Brain microvascular endothelial cell (primary cell): ENCODE results near the gene EYA2.

Source experiments
- DNase-seq: peaks from one replicate; pipeline ENCODE4 v3.0.0-alpha.2; 2020
- H3K27ac ChIP-seq: fragments of 250-450 bp; sonication (Bioruptor Pico); 2 replicates; pipeline ENCODE4 v1.5.1; 2020; ENCODE audit warnings: mild to moderate bottlenecking, moderate library complexity
- H3K27me3 ChIP-seq: fragments of 250-450 bp; sonication (Bioruptor Pico); replicated peaks from 2 replicates; pipeline ENCODE4 v1.5.1; 2020; ENCODE audit warnings: mild to moderate bottlenecking
- H3K36me3 ChIP-seq: fragments of 250-450 bp; sonication (Bioruptor Pico); replicated peaks from 2 replicates; pipeline ENCODE4 v1.5.1; 2020; ENCODE audit warnings: mild to moderate bottlenecking
- H3K4me3 ChIP-seq: 2 replicates; pipeline ENCODE4 v1.5.1; 2011; ENCODE audit warnings: low read depth, mild to moderate bottlenecking, control low read depth, low read length, moderate library complexity
- CTCF ChIP-seq: IDR thresholded peaks from 2 replicates; pipeline ENCODE4 v1.5.1; 2011; ENCODE audit warnings: low read depth, mild to moderate bottlenecking, moderate library complexity, low read length, control low read depth, inconsistent platforms; ENCODE audit errors: missing control alignments
- in situ Hi-C: cut with HindIII; loops from 2 replicates; pipeline ENCODE4 v1.10.0; 2017; ENCODE audit warnings: low sequenced_read_pairs, low pct_ligation_motif_present

Gene EYA2

GRCh38 chr20:46898423-46898822 lies 3.8 kb downstream of the EYA2 start:
- in situ Hi-C loops = no loop called here
- H3K27me3 ChIP-seq = peaks cover 59% of the 10 kb centered on the region
- no peak overlapping the region for H3K4me3 ChIP-seq
- no peak for TF ChIP-seq CTCF
- DNase-seq = no peak
- H3K27ac ChIP-seq = no peak overlapping the region
- no peaks in the 10 kb centered on the region for H3K36me3 ChIP-seq

GRCh38 chr20:46899621-46900020 lies 5.0 kb downstream of the EYA2 start:
- no peak overlapping the region for H3K27ac ChIP-seq
- no peak overlapping the region for H3K4me3 ChIP-seq
- H3K27me3 ChIP-seq = peaks cover 52% of the 10 kb centered on the region
- in situ Hi-C loops = no loop called here
- no peak for DNase-seq
- TF ChIP-seq CTCF = no peak
- no peaks in the 10 kb centered on the region for H3K36me3 ChIP-seq

GRCh38 chr20:46900086-46900485 lies 5.4 kb downstream of the EYA2 start:
- DNase-seq = no peak
- H3K4me3 ChIP-seq = no peak overlapping the region
- peaks cover 50% of the 10 kb centered on the region for H3K27me3 ChIP-seq
- no peaks in the 10 kb centered on the region for H3K36me3 ChIP-seq
- TF ChIP-seq CTCF = no peak
- in situ Hi-C loops = no loop called here
- H3K27ac ChIP-seq = no peak overlapping the region

GRCh38 chr20:46900826-46901225 lies 6.2 kb downstream of the EYA2 start:
- no peak overlapping the region for H3K27ac ChIP-seq
- peaks cover 42% of the 10 kb centered on the region for H3K27me3 ChIP-seq
- no peak for DNase-seq
- no peaks in the 10 kb centered on the region for H3K36me3 ChIP-seq
- no peak overlapping the region for H3K4me3 ChIP-seq
- in situ Hi-C loops = no loop called here
- TF ChIP-seq CTCF = no peak

GRCh38 chr20:46901638-46902037 lies 7.0 kb downstream of the EYA2 start:
- H3K27ac ChIP-seq = no peak overlapping the region
- no peak overlapping the region for H3K4me3 ChIP-seq

More at GRCh38 chr20:46901638-46902037, 7.0 kb downstream of the EYA2 start:
- Histone ChIP-seq H3K36me3 (no peaks in the 10 kb centered on the region), H3K27me3 (peaks cover 34% of the 10 kb centered on the region)
- no peak for TF ChIP-seq CTCF
- in situ Hi-C loops = no loop called here
- no peak for DNase-seq
